Natural killer cell (primary cell): ENCODE results near the gene SRGAP3. TPM values are rescaled to one million over a fixed set of nuclear protein-coding genes. Genes with fewer than 3 reads are reported as not detected.

Experiments used
- ATAC-seq, 3 donors: fragments of 150-1000 bp in 2 of 3; fragments of 200-7000 bp in 1 of 3; cut with Tn5 transposase; 1 replicate in 1 of 3; 2 replicates in 2 of 3; pipeline ENCODE4 v1.10.0; 2021; ENCODE audit warnings: mild to moderate bottlenecking in 2 of 3, moderate library complexity in 2 of 3
- DNase-seq, 2 donors: peaks; one replicate each; pipeline versions ENCODE4 v3.0.0 to v3.0.0-alpha.2; 2013 to 2021; ENCODE audit warnings: mixed read lengths in 1 of 2
- H3K27ac ChIP-seq: one replicate; pipeline ENCODE4 v1.5.1; 2013; ENCODE audit warnings: mild to moderate bottlenecking, low read length
- H3K27me3 ChIP-seq: one replicate; pipeline ENCODE4 v1.6.1; 2013; ENCODE audit warnings: low read length; ENCODE audit not compliant: control insufficient read depth, insufficient read depth
- H3K36me3 ChIP-seq: one replicate; pipeline ENCODE4 v1.6.1; 2013; ENCODE audit warnings: low read length; ENCODE audit not compliant: control insufficient read depth, insufficient read depth
- H3K4me1 ChIP-seq: one replicate; pipeline ENCODE4 v1.6.1; 2013; ENCODE audit warnings: low read length; ENCODE audit not compliant: control insufficient read depth, insufficient read depth
- H3K4me3 ChIP-seq: one replicate; pipeline ENCODE4 v1.5.1; 2013; ENCODE audit warnings: low read length
- H3K9me3 ChIP-seq: one replicate; pipeline ENCODE4 v1.6.1; 2013; ENCODE audit warnings: low read length; ENCODE audit not compliant: control insufficient read depth, insufficient read depth
- H3K27ac Mint-ChIP-seq, 2 donors: one replicate each; pipeline ENCODE4 v1.8.0; 2022; ENCODE audit warnings: mild to moderate bottlenecking in 2 of 2, mixed read lengths in 2 of 2, moderate library complexity in 1 of 2
- H3K27me3 Mint-ChIP-seq, 2 donors: one replicate each; pipeline ENCODE4 v1.8.0; 2022; ENCODE audit warnings: low read depth in 2 of 2, mixed read lengths in 2 of 2
- H3K36me3 Mint-ChIP-seq: one replicate; pipeline ENCODE4 v1.8.0; 2022; ENCODE audit warnings: mixed read lengths
- H3K4me1 Mint-ChIP-seq, 2 donors: one replicate each; pipeline ENCODE4 v1.8.0; 2022; ENCODE audit warnings: mixed read lengths in 2 of 2
- H3K4me3 Mint-ChIP-seq: one replicate; pipeline ENCODE4 v1.8.0; 2022; ENCODE audit warnings: mild to moderate bottlenecking, moderate library complexity, mixed read lengths
- H3K9me3 Mint-ChIP-seq, 2 donors: one replicate each; pipeline ENCODE4 v1.8.0; 2022; ENCODE audit warnings: mixed read lengths in 2 of 2
- CTCF ChIP-seq: fragments of 200-600 bp; IDR thresholded peaks from one replicate; pipeline ENCODE4 v1.8.0; 2022; ENCODE audit warnings: antibody characterized with exemption
- WGBS: methylation state at CpG from one replicate; pipeline ENCODE4 v1.1.7; 2013; ENCODE audit warnings: missing lambda C conversion rate; ENCODE audit not compliant: insufficient coverage; 5-methylcytosine and 5-hydroxymethylcytosine counted together
- intact Hi-C: fragments of 100-400 bp; cut with micrococcal nuclease; formaldehyde crosslinking; loops from one replicate; pipeline ENCODE4 v1.14.2; 2022
- total RNA-seq, 4 donors: library from RNA; stranded (reverse); fragments of 120-200 nt in 1 of 4; gene quantifications; one replicate each; pipeline versions ENCODE4 v1.2.3 to v1.2.4, GENCODE V29; 2013 to 2022

SRGAP3 gene
- total RNA-seq, 3 donors from 2014 or later (not counting 1 experiment from before 2014, with no cell fraction given), result 2.5 to 14.9 (median 3.0) TPM

- TF ChIP-seq CTCF, result no peak
- H3K4me3 Mint-ChIP-seq, result no peak overlapping the region
- H3K27ac Mint-ChIP-seq, result no peak overlapping the region
- H3K27me3 Mint-ChIP-seq, result peaks cover 0 to 5% of the 10 kb centered on the region in 2 donors
- Histone ChIP-seq H3K27me3 (no peaks in the 10 kb centered on the region), H3K4me3 (no peak overlapping the region), H3K4me1 (peaks cover 13% of the 10 kb centered on the region), H3K9me3 (no peaks in the 10 kb centered on the region), H3K36me3 (no peaks in the 10 kb centered on the region), H3K27ac (no peak overlapping the region)
- WGBS, result 91% methylated on average over 1 of the region's 1 CpG
- no peak for DNase-seq
- H3K9me3 Mint-ChIP-seq, result no peaks in the 10 kb centered on the region
- H3K4me1 Mint-ChIP-seq, result peaks cover 17 to 21% of the 10 kb centered on the region in 2 donors
- no peak for ATAC-seq
- intact Hi-C loops, result no loop called here
- H3K36me3 Mint-ChIP-seq, result no peaks in the 10 kb centered on the region
These were observed 4.8 kb downstream of the SRGAP3 start for GRCh38 chr3:9244495-9245183.

GRCh38 chr3:9241956-9242355 lies 7.5 kb downstream of the SRGAP3 start:
- Mint-ChIP-seq H3K27me3 (no peaks in the 10 kb centered on the region), H3K36me3 (no peaks in the 10 kb centered on the region), H3K4me1 (peaks cover 0 to 3% of the 10 kb centered on the region in 2 donors), H3K9me3 (no peaks in the 10 kb centered on the region), H3K27ac (no peak overlapping the region), H3K4me3 (no peak overlapping the region)
- TF ChIP-seq CTCF, result no peak
- no peaks in the 10 kb centered on the region for H3K9me3 ChIP-seq
- no peak for ATAC-seq
- intact Hi-C loops, result no loop called here
- no peaks in the 10 kb centered on the region for H3K4me1 ChIP-seq
- no peaks in the 10 kb centered on the region for H3K36me3 ChIP-seq
- no peak overlapping the region for H3K4me3 ChIP-seq
- DNase-seq, result no peak
- 85% methylated on average over 4 of the region's 4 CpGs for WGBS
- H3K27ac ChIP-seq, result no peak overlapping the region
- H3K27me3 ChIP-seq, result no peaks in the 10 kb centered on the region

GRCh38 chr3:9239680-9240079 lies 9.8 kb downstream of the SRGAP3 start:
- Mint-ChIP-seq H3K27ac (no peak overlapping the region), H3K4me1 (no peaks in the 10 kb centered on the region), H3K36me3 (no peaks in the 10 kb centered on the region), H3K4me3 (no peak overlapping the region), H3K27me3 (peaks cover 0 to 4% of the 10 kb centered on the region in 2 donors), H3K9me3 (no peaks in the 10 kb centered on the region)
- Histone ChIP-seq H3K4me1 (no peaks in the 10 kb centered on the region), H3K27ac (no peak overlapping the region), H3K27me3 (no peaks in the 10 kb centered on the region), H3K36me3 (no peaks in the 10 kb centered on the region), H3K9me3 (no peaks in the 10 kb centered on the region), H3K4me3 (no peak overlapping the region)
- ATAC-seq (no peak), DNase-seq (no peak)
- 100% methylated on average over 1 of the region's 1 CpG for WGBS
- intact Hi-C loops, result no loop called here
- no peak for TF ChIP-seq CTCF
